K562 (cell line): ENCODE measurements around the gene R3HDM2. TPM values are rescaled to one million over a fixed set of nuclear protein-coding genes. Genes with fewer than 3 reads are reported as not detected.

Source experiments
- CBX8 ChIP-seq: fragments of 200-600 bp; sonication (generic); IDR thresholded peaks from 2 replicates; pipeline ENCODE4 v1.6.1; 2012; ENCODE audit warnings: borderline replicate concordance, mixed run types, low read depth, mild to moderate bottlenecking, moderate library complexity, mixed read lengths, low read length, control low read depth, inconsistent platforms; ENCODE audit not compliant: poor library complexity, severe bottlenecking; ENCODE audit errors: extremely low read depth
- CC2D1A ChIP-seq: fragments of 450-650 bp; IDR thresholded peaks from 2 replicates; pipeline ENCODE4 v1.6.1; 2017; ENCODE audit warnings: mild to moderate bottlenecking
- CEBPB ChIP-seq: fragments of 450-650 bp; IDR thresholded peaks from 2 replicates; pipeline ENCODE4 v1.6.1; 2016; ENCODE audit warnings: missing genetic modification characterization, missing compliant biosample characterization
- EP300 ChIP-seq: IDR thresholded peaks from 2 replicates; pipeline ENCODE4 v1.6.1; 2012; ENCODE audit warnings: low read length, improper control_type of control experiment
- MAFF ChIP-seq: IDR thresholded peaks from 2 replicates; pipeline ENCODE4 v1.6.1; 2012; ENCODE audit warnings: low read length, improper control_type of control experiment
- MAFG ChIP-seq: fragments of 450-650 bp; conservative IDR thresholded peaks from 2 replicates; pipeline ENCODE4 v1.6.1; 2016; ENCODE audit warnings: missing genetic modification characterization, missing compliant biosample characterization
- PBX2 ChIP-seq, 2 experiments: IDR thresholded peaks in 1 of 2; conservative IDR thresholded peaks in 1 of 2; 2 replicates each; pipeline ENCODE4 v1.6.1; 2016; ENCODE audit warnings: low read depth in 2 of 2, mild to moderate bottlenecking in 1 of 2, missing compliant biosample characterization in 1 of 2, missing genetic modification characterization in 1 of 2, moderate library complexity in 1 of 2
- PPARD ChIP-seq: fragments of 250-450 bp; sonication (Bioruptor Pico); IDR thresholded peaks from 2 replicates; pipeline ENCODE4 v1.8.0; 2022; ENCODE audit warnings: inconsistent platforms, mild to moderate bottlenecking, moderate library complexity
- REST ChIP-seq, 2 experiments: fragments of 450-650 bp; formaldehyde crosslinking in 1 of 2; IDR thresholded peaks; 2 replicates each; pipeline versions ENCODE4 v1.4.0 to v1.6.1; 2014 to 2020; ENCODE audit warnings: mild to moderate bottlenecking in 2 of 2, borderline replicate concordance in 1 of 2, low read depth in 1 of 2
- TCFL5 ChIP-seq: fragments of 250-450 bp; sonication (Bioruptor Pico); conservative IDR thresholded peaks from 2 replicates; pipeline ENCODE4 v1.6.1; 2021; ENCODE audit warnings: mild to moderate bottlenecking, moderate library complexity, matching md5 sums
- XRCC3 ChIP-seq: fragments of 450-650 bp; IDR thresholded peaks from 2 replicates; pipeline ENCODE4 v1.6.1; 2017; ENCODE audit warnings: mild to moderate bottlenecking, moderate library complexity
- ZNF239 ChIP-seq: fragments of 250-450 bp; sonication (Bioruptor Pico); IDR thresholded peaks from 2 replicates; pipeline ENCODE4 v1.4.0; 2020; ENCODE audit warnings: mild to moderate bottlenecking
- ZNF561 ChIP-seq: fragments of 450-650 bp; formaldehyde crosslinking; conservative IDR thresholded peaks from 2 replicates; pipeline ENCODE4 v1.4.0; 2020; ENCODE audit warnings: mild to moderate bottlenecking, moderate library complexity
- ZNF699 ChIP-seq: fragments of 250-450 bp; sonication (Bioruptor Pico); IDR thresholded peaks from 2 replicates; pipeline ENCODE4 v1.8.0; 2021; ENCODE audit warnings: mild to moderate bottlenecking, moderate library complexity; ENCODE audit not compliant: insufficient replicate concordance
- polyA plus RNA-seq, 8 experiments: library from polyadenylated mRNA; depleted of rRNA in 4 of 8; stranded (reverse) in 5 of 8; unstranded in 3 of 8; fragments of >200 nt; fragmentation: Nextera tagmentation in 2 of 8; fragmentation: Illumina TruSeq in 1 of 8; extraction: Ambion mirVana in 2 of 8; extraction: Trizol in 1 of 8; gene quantifications; 2 replicates each; pipeline versions ENCODE4 v1.2.1 to v1.2.3, GENCODE V29; 2011 to 2014; ENCODE audit warnings: inconsistent platforms in 1 of 8, missing spikeins in 1 of 8
- total RNA-seq, 7 experiments: library from RNA; depleted of rRNA in 6 of 7; stranded (reverse); fragments of >200 nt in 6 of 7; fragmentation: Illumina TruSeq in 2 of 7; extraction: Trizol in 2 of 7; gene quantifications; 2 replicates each; pipeline versions ENCODE4 v1.2.1 to v1.2.3, GENCODE V29; 2011 to 2021; ENCODE audit warnings: low replicate concordance in 1 of 7

The R3HDM2 gene
- total and polyA plus RNA-seq, 9 of the 15 experiments (the other 6 are each of a cell fraction or from before 2014, with no cell fraction given), result 3.3 to 18.8 (median 9.0) TPM

DNA sequence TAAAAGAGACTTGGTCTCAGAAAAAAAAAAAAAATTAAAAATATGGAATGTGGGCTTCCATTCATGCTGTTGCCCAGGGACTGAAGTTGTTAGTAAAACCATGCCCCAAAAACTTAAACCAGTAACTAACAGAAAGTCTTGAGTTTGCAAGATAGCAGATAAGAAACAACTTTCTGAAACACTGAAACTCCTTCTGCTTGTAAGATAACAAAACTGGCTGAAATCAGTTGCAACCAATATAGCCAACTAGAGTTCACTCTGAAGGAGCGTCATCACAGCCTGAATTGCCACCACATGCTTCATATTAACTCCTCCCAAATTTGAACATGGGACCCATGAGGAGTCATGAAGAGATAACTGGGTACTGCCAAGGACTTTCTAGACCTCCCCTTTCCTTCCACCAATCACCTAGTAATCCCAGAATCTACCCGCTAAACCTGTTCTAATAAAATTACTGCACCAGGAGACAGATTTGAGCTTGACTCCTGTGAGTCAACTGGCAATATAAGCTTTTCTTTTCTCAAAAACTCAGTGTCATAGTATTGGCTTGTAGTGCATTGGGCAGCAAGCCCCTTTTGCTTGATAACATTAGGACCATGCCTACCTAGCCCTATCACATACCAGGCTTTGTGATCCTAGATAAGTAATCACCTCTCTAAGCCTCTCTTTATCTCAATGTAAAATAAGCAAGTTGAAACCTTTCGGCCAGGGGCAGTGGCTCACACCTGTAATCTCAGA lies 53.6 kb downstream of the R3HDM2 start (continued):
- TF ChIP-seq PBX2 (CRISPR knock-in tag; IDR thresholded peaks at IDR 0.05; ENCODE audit: low read depth), result no peak
- no peak for TF ChIP-seq PBX2 (tag; conservative IDR thresholded peaks at IDR 0.05; ENCODE audit: low read depth)
- TF ChIP-seq ZNF699 (CRISPR knock-in tag), result no peak
- no peak for TF ChIP-seq ZNF561
- TF ChIP-seq ZNF239 (CRISPR knock-in tag), result no peak; the same call in 1 of the 2 replicates
- TF ChIP-seq TCFL5 (CRISPR knock-in tag), result no peak
- no peak for TF ChIP-seq MAFF
- TF ChIP-seq PPARD, result no peak
- TF ChIP-seq EP300, result peak; percentile 84
- TF ChIP-seq XRCC3, result no peak
- TF ChIP-seq REST (IDR thresholded peaks at IDR 0.05; ENCODE audit: borderline replicate concordance), result peak; percentile 81
- no peak for TF ChIP-seq REST (CRISPR knock-in tag; IDR thresholded peaks at IDR 0.05; ENCODE audit: low read depth)
- no peak for TF ChIP-seq CC2D1A
- no peak for TF ChIP-seq CBX8
- no peak for TF ChIP-seq CEBPB
- no peak for TF ChIP-seq MAFG (tag)
